Measurements from ENCODE around the gene COG8.

COG8 gene

GRCh38 chr16:69283851-69284250 lies 55.5 kb downstream of the COG8 start:
- no peak for DNase-seq

GRCh38 chr16:69277413-69277812 lies 62.0 kb downstream of the COG8 start:
- no peak for DNase-seq

Measured in GF-D8 (cell line).